HG03039 (cell line): ENCODE results near the gene PDZRN3.

Experiments used
- ATAC-seq: cut with Tn5 transposase; IDR thresholded peaks from one replicate; pipeline ENCODE4 v1.9.1; 2021; ENCODE audit warnings: mild to moderate bottlenecking, moderate library complexity; ENCODE audit not compliant: unreplicated experiment

Gene PDZRN3

GRCh38 chr3:73558727-73559075 lies 66.0 kb downstream of the PDZRN3 start:
- ATAC-seq: no peak

DNA sequence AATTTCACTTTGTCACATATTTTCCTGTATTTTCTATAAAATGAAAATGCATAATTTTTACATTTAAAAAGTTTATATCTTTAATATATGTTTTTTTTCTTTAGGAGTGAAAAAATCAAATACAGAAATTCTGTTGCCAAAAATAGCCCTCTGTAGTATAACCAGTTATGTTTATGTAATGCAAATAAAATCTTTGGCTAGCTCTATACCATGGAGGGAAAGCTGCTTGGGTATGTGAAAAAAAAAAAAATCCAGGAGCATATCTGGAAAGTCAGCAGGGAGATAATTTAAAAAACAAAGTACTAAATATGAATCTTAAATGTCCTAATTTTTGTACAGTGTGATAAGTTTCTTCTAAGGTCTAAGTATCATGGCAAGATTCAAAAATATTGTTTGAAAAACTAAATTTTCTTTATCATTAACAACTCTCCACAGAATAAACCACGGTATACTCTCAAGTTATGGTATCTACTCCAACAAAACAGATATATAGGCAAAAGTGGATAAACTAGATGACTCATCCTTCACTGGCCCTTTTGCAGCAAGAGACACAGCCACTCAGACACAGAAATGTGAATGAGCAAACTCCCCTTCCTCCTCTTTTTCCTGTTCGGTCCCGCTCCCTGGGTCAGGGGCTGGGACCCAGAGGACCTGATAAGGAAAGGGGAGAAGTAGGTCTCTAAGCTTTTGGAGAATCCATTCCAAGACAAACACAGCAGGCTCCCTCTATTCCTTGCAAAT lies 66.6 kb downstream of the PDZRN3 start:
- ATAC-seq: no peak

GRCh38 chr3:73556520-73557372 lies 68.0 kb downstream of the PDZRN3 start:
- ATAC-seq: no peak

- no peak for ATAC-seq
These were observed 69.7 kb downstream of the PDZRN3 start for GRCh38 chr3:73555076-73555475.

DNA sequence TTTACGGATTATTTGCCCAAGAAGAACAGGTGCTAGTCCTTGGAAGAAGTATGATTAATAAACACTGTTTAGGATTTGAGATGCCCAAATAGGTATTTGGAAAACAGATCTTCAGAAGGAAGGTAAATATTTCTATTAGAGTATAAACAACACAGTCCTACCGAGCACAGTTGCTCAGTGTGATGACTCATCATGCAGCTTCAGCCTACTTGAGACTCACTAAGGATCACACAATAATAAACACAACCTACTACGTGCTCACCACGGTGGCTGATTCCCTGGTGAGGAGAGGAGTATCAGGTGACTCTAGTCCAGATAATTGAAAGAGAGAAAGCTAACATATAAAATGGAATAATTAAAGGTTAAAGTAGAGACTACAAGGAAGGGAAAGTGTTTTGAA lies 72.0 kb downstream of the PDZRN3 start:
- ATAC-seq: no peak

- ATAC-seq: no peak
These were observed 74.7 kb downstream of the PDZRN3 start for GRCh38 chr3:73550032-73550431.

- ATAC-seq: no peak
These were observed 75.6 kb downstream of the PDZRN3 start for GRCh38 chr3:73549051-73549600.

- no peak for ATAC-seq
These were observed 76.3 kb downstream of the PDZRN3 start for GRCh38 chr3:73548436-73548835.

- no peak for ATAC-seq
These were observed 77.1 kb downstream of the PDZRN3 start for GRCh38 chr3:73547427-73548248.

DNA sequence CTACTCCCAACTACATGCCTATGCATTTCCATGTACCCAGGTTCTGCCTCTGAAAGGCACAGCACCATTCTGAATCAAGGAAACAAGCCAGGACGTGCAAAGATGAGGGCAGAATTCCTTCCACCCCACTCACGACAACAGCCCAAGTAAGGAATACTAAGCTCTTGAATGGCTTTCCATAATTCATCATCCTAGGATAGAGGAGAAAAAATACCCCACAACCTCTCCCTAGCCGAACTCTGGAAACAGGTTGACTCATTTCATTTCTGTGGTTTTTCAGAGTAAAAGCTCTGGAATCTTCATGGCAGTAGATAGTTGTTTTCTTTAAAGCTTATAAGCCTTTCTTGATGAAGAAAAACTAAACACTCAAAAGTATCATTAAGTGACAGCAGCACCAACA lies 77.8 kb downstream of the PDZRN3 start:
- ATAC-seq: no peak

DNA sequence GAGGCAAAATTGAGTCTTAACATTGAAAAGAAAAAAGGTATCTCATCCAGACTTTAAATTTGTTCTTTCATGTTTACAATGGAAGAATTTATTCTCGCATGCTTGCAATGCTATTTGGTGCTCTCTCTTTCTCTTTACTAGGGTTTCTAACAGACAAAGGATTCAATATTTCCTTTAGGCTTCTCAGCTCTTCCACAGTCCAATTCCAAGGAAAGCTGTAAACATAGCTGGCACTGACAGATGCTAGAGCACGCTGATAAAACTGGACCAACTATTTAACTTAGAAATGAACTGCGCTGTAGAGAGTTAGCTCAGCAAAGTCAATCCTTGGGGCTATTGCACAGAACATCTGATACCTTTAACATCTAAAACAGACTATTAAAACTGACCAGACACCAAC lies 81.3 kb downstream of the PDZRN3 start:
- ATAC-seq: no peak

DNA sequence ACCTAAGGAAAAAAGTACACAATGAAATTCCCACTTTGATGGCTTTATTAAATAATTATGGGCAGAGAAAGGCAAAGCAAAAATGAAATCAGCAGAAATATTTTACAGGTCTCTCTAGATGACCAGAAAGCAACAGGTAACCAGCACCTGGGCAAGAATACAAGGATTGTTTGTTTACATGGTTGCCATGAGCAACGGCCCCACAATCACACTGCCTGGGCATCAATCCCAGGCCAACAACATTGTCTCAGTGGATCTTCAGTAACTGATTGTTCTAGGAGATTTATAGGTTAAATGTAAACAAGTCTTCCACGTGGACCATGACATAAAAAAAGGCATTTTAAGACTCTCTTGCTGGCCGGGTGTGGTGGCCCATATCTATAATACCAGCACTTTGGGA lies 82.6 kb downstream of the PDZRN3 start:
- ATAC-seq: no peak

- no peak for ATAC-seq
These were observed 83.6 kb downstream of the PDZRN3 start for GRCh38 chr3:73540969-73541740.

GRCh38 chr3:73538486-73538885 lies 86.3 kb downstream of the PDZRN3 start:
- ATAC-seq: no peak

GRCh38 chr3:73536952-73537351 lies 87.8 kb downstream of the PDZRN3 start:
- ATAC-seq: no peak

GRCh38 chr3:73536336-73536895 lies 88.3 kb downstream of the PDZRN3 start:
- no peak for ATAC-seq

GRCh38 chr3:73535931-73536330 lies 88.8 kb downstream of the PDZRN3 start:
- no peak for ATAC-seq

- no peak for ATAC-seq
These were observed 89.6 kb downstream of the PDZRN3 start for GRCh38 chr3:73535137-73535536.

DNA sequence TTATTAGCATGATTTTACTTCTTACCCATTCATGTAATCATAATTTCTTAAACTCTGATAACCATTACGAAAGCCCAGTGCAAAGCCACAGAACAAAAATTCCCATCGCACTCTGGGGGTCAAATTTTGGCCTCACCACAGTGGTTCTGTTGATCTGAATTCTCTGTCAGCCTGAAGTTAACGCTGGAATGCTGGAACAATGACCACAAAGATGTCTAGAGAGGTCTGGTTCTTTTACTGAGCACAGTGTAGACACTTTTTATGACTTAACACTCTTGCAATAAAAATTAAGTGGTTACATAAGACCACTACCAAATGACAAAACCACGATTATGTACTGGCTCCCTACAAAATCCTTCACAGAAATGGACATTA lies 94.7 kb downstream of the PDZRN3 start:
- no peak for ATAC-seq
